HG03175 (cell line): ENCODE results near the gene C1orf210.

ENCODE experiments used
- ATAC-seq: cut with Tn5 transposase; IDR thresholded peaks from one replicate; pipeline ENCODE4 v1.9.1; 2021; ENCODE audit warnings: mild to moderate bottlenecking, moderate library complexity; ENCODE audit not compliant: unreplicated experiment

C1orf210 gene

GRCh38 chr1:43275826-43276620 lies 9.4 kb downstream of the C1orf210 start:
- no peak for ATAC-seq

GRCh38 chr1:43274804-43275180 lies 10.6 kb downstream of the C1orf210 start:
- no peak for ATAC-seq

GRCh38 chr1:43274125-43274803 lies 11.1 kb downstream of the C1orf210 start:
- ATAC-seq, result no peak

GRCh38 chr1:43273708-43274107 lies 11.7 kb downstream of the C1orf210 start:
- ATAC-seq, result no peak

GRCh38 chr1:43272576-43273571 lies 12.5 kb downstream of the C1orf210 start:
- no peak for ATAC-seq

GRCh38 chr1:43272161-43272560 lies 13.2 kb downstream of the C1orf210 start:
- no peak for ATAC-seq

- no peak for ATAC-seq
Observed at GRCh38 chr1:43271186-43272118, 13.9 kb downstream of the C1orf210 start.

- ATAC-seq, result no peak
Observed at GRCh38 chr1:43270421-43271095, 14.8 kb downstream of the C1orf210 start.

- ATAC-seq, result no peak
Observed at GRCh38 chr1:43269627-43270375, 15.6 kb downstream of the C1orf210 start, which contains the start of gene TMEM125. Gene TMEM125, plus strand, starts transcription at chr1:43269983. Its CDS starts 2,740 bp downstream, at chr1:43272723.

- no peak for ATAC-seq
Observed at GRCh38 chr1:43267818-43268425, 17.5 kb downstream of the C1orf210 start.

- no peak for ATAC-seq
Observed at GRCh38 chr1:43267291-43267805, 18.0 kb downstream of the C1orf210 start.

- no peak for ATAC-seq
Observed at GRCh38 chr1:43266881-43267280, 18.5 kb downstream of the C1orf210 start.

GRCh38 chr1:43265431-43265830 lies 19.9 kb downstream of the C1orf210 start:
- no peak for ATAC-seq

GRCh38 chr1:43258370-43258769 lies 27.0 kb downstream of the C1orf210 start:
- no peak for ATAC-seq

GRCh38 chr1:43256675-43257570 lies 28.5 kb downstream of the C1orf210 start:
- ATAC-seq, result no peak

- ATAC-seq, result no peak
Observed at GRCh38 chr1:43255438-43256210, 29.8 kb downstream of the C1orf210 start.
